Cardiac fibroblast (primary cell): ENCODE data around the gene MAGEB4.

Experiments
- DNase-seq, 2 donors: peaks; one replicate each; pipeline versions ENCODE4 v3.0.0 to v3.0.0-alpha.2; 2010; ENCODE audit warnings: low read depth in 2 of 2
- H3K4me3 ChIP-seq, 2 donors: replicated peaks in 1 of 2; 1 replicate in 1 of 2; 2 replicates in 1 of 2; pipeline ENCODE4 v1.5.1; 2011; ENCODE audit warnings: low read depth in 2 of 2, low read length in 2 of 2, mild to moderate bottlenecking in 2 of 2, moderate library complexity in 1 of 2
- CTCF ChIP-seq: IDR thresholded peaks from one replicate; pipeline ENCODE4 v1.5.1; 2011; ENCODE audit warnings: low read depth, mild to moderate bottlenecking, low read length, inconsistent platforms

MAGEB4 gene

GRCh38 chrX:30280428-30280827 is 38.6 kb downstream of the MAGEB4 start:
- H3K4me3 ChIP-seq = no peak overlapping the region
- no peak for TF ChIP-seq CTCF
- no peak for DNase-seq

- TF ChIP-seq CTCF = no peak
- no peak overlapping the region for H3K4me3 ChIP-seq
- DNase-seq = peak in 1 of 2 donors; percentile 30
Observed at GRCh38 chrX:30282527-30282926, 40.7 kb downstream of the MAGEB4 start.

GRCh38 chrX:30283456-30284200 is 41.8 kb downstream of the MAGEB4 start:
- no peak for TF ChIP-seq CTCF
- peak; percentile 85 to 92 for DNase-seq
- no peak overlapping the region for H3K4me3 ChIP-seq
